Measurements from ENCODE around the gene ADGRL1.

DNA sequence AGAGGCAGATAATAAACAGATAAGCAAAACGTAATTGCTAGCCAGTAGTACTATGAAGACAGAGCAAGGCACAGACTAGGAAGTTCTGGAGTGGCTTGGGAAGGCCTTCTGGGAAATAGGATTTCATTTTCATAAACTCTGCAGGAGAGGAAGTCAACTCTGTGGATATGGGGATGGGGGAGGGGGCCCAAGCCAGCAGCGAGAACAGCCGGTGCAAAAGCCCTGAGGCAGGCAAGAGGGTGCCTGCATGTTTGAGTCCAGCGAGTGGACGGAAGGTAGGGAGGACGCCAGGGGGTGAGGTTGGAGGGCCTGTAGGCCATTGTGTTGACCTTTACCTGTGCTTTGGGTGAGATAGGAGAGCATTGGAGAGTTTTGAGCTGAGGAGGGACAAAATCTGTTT lies 60.6 kb downstream of the ADGRL1 start:
- TF ChIP-seq, protein P1, sequence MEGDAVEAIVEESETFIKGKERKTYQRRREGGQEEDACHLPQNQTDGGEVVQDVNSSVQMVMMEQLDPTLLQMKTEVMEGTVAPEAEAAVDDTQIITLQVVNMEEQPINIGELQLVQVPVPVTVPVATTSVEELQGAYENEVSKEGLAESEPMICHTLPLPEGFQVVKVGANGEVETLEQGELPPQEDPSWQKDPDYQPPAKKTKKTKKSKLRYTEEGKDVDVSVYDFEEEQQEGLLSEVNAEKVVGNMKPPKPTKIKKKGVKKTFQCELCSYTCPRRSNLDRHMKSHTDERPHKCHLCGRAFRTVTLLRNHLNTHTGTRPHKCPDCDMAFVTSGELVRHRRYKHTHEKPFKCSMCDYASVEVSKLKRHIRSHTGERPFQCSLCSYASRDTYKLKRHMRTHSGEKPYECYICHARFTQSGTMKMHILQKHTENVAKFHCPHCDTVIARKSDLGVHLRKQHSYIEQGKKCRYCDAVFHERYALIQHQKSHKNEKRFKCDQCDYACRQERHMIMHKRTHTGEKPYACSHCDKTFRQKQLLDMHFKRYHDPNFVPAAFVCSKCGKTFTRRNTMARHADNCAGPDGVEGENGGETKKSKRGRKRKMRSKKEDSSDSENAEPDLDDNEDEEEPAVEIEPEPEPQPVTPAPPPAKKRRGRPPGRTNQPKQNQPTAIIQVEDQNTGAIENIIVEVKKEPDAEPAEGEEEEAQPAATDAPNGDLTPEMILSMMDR (IDR thresholded peaks at IDR 0.05), result no peak
- no peak for TF ChIP-seq POLR2AphosphoS5 (IDR thresholded peaks at IDR 0.05)
- TF ChIP-seq POLR2A (IDR thresholded peaks at IDR 0.05; ENCODE audit: low read depth), result no peak
- no peak for TF ChIP-seq EP300 (IDR thresholded peaks at IDR 0.05)

Data from esophagus muscularis mucosa (tissue), 4 donors.